Central memory CD4-positive, alpha-beta T cell (primary cell): ENCODE data around the gene CABP2.
"Not testable (repeated sequence)": the region's sequence is repeated elsewhere in the genome, so short reads cannot be mapped to it uniquely, and the experiment has no call there.

ENCODE experiments used
- DNase-seq: peaks from one replicate; pipeline ENCODE4 v3.0.0; 2022
- total RNA-seq, 3 experiments: gene quantifications; one replicate each; lab custom pipeline; 2026; lab: John Stamatoyannopoulos, UW

Gene CABP2
- total RNA-seq, result 0 reads per million in 3 experiments

- DNase-seq, result no peak
Observed at GRCh38 chr11:67522844-67523555, at the start of gene CABP2. TSS of gene CABP2 (minus strand) at chr11:67523446. CDS start at chr11:67523326, 120 bp downstream.

- no peak for DNase-seq
Observed at GRCh38 chr11:67572747-67573419, 49.6 kb upstream of the CABP2 start.

GRCh38 chr11:67572305-67572704 is 49.1 kb upstream of the CABP2 start:
- no peak for DNase-seq

GRCh38 chr11:67571443-67571842 is 48.2 kb upstream of the CABP2 start:
- no peak for DNase-seq

DNA sequence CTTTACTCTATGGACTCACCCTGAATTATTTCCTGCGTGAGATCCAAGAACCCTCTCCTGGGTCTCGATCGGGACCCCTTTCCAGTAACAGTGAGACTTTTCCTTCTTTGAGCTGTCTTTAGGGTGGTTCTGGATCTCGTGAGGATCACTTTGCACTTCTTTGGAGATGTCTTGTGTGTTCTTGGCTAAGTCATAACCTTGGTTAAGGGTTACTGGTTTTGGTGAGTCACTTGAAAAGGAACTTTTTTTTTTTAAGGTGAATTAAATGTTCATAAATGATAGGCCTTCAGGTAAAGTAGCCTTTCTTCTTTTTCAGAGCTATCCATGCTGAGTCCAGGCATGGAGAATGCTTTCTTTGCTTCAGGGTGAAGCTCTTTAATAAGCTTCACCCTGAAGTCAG is 41.0 kb upstream of the CABP2 start:
- no peak for DNase-seq

GRCh38 chr11:67563705-67564114 is 40.5 kb upstream of the CABP2 start:
- not testable (repeated sequence) for DNase-seq

DNA sequence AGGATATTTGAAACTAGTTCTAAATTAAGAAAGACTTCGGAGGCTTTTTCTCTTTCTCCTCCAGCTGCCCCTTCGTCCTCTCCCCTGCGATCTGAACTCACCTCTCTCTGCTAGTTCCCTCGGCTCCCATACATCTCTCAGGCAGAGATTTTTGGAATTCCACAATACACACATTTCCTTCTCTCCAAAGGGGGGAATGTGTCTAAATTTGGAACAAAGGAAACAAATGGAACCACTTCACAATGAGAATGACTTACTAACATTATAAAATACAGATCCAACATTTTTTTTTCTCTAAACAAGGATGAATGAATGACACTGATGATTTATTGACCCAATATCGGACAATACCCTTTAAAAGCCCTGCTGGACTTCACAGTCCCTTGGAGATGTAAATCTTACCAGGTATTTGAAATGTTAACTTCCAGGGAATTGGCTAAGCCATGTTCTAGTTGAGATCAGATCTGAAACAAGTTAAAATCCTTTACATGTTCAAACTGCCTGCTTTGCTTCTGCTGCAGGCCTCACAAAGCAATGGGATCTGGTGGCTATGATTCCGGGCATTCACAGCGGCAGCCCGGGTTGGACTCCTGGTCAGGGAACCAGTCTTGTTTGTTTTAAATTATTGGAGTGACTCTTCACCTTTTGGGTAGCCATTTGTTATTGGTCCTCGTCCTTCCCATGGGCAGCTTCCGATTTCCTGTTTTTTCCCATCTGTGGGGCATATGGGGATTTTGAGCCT is 39.9 kb upstream of the CABP2 start:
- DNase-seq, result no peak

DNA sequence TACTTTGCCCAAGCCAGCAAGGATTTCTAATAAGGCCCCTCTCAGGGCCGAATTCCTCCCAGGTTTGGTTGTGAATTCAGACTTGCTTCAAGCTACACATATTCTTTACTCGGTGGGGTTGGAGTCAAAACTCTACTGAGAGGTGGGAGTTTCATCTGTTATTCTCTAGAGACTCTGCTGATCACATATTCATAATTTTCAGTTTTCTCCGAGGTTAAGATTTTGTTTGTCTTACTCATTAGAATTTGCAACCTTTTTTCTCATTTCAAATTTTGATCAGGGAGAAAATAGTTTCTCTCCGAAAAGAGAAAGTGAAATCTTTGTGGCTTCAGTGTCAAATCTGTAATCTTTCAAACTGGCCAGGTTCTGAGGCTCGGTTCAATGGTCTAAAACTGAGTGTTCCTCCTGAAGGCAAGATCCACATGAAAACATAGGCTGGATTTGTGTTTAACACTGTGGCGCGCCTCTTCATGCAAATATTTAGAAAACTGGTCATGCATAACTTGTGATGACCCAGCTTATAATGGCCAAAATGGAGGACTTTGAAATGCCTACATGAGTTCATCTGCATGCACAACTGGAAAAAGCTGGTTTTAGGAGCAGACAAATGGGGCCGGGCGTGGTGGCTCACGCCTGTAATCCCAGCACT is 38.8 kb upstream of the CABP2 start:
- DNase-seq, result no peak

DNA sequence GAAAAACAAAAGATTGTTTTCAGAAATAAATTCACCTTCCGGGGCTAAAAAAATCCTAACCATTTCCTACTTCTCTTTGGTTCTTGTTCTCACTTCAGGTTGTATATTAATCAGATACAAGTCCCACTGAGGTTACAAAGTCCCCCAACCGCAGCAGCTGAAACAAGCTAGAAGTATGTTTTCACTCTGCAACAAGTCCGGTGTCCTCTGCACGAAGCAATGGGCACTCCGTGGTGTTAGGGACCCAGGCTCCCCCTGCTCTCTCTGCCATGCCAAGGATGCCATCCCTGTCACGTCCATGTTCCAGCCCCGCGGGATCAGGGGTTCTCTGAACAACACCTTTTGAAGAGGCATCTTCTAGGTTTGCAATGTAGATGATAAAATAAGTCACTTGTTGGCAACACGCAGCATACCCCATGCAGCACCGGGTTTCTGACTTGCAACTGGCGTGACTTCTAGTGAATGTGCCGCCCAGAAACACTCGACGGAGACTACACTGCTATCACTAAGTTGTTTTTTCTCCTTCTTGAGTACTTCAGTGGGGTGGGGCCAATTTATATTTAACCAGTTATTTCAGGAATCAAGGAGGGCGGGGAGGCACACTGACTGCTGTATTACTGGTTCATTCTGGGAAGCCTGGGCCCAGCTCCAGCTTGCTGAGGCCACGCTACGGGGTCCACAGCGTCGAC is 35.0 kb upstream of the CABP2 start:
- no peak for DNase-seq

DNA sequence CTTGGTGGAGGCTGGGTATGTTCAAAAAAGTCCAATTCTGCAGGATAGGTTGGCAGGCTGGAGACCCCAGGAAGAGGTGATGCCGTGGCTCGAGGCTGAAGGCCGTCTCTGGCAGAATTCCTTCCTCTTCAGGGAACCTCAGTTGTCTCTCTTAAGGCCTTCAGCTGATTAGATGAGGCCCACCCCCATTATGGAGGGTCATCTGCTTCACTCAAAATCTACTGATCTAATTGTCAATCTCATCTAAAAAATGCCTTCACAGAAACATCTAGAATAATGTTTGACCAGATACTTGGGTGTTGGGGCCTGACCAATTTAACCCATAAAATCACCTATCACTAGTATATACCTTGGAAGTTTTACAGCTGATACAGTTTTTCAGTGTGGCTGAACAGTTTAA is 33.0 kb upstream of the CABP2 start:
- no peak for DNase-seq

GRCh38 chr11:67551697-67552096 is 28.5 kb upstream of the CABP2 start:
- DNase-seq, result not testable (repeated sequence)

DNA sequence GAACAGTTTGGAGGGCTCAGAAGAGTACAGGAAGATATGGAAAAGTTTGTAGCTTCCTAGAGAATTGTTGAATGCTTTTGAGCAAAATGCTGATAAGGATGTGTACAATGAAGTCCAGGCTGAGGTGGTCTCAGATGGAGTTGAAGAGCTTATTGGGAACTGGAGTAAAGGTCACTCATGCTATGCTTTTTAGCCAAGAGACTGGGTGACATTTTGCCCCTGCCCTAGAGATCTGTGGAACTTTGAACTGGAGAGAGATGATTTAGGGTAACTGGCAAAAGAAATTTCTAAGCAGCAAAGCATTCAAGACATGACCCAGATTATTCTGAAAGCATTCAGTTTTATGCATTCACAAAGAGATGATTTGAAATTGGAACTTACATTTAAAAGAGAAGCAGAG is 27.9 kb upstream of the CABP2 start:
- DNase-seq, result no peak

DNA sequence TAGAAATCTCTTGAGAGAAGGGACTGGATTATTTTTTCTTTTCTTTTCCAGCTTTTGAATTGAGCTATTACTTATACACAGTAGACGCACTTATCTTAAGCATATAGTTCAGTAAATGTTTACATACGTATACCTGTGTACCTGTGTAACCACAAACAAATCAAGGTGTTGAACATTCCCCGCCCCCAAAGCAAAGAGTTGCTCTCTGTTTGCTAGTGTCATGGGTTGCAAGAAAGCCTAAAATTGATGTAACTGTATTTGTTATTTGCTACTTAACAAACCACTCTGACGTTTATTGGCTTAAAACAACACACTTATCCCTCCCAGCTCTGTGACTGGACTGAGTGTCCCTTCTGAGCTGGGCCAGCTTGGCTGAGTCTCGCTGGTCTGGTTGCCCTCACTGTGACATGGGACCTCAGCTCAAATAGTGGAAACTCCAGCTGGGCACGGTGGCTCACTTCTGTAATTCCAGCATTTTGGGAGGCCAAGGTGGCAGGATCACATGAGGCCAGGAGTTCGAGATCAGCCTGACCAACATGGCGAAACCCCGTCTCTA is 25.4 kb upstream of the CABP2 start:
- no peak for DNase-seq

DNA sequence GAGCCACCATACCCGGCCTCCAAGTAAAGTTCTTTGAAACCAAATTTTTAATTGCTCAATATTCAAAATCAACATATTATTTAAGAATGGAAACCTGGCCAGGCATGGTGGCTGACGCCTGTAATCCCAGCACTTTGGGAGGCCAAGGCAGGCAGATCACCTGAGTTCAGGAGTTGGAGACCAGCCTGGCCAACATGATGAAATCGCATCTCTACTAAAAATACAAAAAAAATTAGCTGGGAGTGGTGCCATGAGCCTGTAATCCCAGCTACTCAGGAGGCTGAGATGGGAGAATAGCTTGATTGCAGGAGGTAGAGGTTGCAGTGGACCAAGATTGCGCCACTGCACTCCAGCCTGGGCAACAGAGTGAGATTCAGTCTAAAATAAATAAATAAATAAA is 24.9 kb upstream of the CABP2 start:
- not testable (repeated sequence) for DNase-seq

DNA sequence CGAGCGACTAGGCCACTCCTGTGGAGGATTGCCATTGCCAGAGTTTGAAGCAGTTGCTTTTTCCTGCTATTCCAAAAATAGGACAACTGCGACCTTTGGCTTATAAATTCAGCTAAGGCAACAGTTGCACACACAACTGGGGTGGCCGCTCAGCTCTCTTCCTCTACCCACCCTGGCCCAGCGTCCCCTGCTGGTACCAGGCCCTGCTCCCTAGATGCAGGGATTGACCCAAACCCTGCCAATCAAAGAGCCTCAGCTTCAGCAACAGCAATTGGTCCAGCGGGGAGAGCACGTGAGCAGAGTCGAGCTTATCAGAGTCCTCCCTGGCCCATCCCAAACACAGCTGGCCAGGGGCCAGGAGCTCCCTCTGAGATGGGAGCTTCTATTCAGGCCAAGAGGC is 22.0 kb upstream of the CABP2 start:
- DNase-seq, result no peak

DNA sequence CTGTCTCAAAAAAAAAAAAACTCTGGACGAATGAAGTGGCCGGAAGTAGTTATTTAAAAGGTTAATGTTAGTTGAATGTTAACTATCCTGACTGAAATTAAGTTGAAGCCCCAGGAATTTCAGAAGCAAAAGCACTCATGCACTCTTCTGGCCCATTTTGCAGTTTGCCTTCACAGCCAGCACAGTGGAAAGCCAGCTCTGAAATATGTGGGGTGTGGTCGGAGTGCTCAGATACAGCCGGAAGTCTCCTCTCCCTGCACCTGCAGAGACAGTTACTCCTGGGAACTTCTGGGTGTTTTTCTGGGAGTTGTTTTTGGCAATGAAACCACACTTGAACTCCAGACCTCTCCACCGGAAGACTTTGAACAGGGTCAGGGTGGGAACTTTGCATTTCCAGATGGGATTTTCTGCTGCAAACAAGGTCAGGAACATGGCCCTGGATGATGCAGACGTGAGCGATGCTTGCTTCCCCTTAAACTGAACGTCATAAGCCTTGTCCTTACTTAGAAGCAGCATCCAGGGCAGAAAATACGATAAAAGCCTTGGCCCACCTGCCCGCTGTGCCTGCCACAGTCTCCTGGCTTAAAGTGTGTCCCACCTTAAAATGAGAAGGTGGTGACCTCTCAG is 21.5 kb upstream of the CABP2 start:
- no peak for DNase-seq

DNA sequence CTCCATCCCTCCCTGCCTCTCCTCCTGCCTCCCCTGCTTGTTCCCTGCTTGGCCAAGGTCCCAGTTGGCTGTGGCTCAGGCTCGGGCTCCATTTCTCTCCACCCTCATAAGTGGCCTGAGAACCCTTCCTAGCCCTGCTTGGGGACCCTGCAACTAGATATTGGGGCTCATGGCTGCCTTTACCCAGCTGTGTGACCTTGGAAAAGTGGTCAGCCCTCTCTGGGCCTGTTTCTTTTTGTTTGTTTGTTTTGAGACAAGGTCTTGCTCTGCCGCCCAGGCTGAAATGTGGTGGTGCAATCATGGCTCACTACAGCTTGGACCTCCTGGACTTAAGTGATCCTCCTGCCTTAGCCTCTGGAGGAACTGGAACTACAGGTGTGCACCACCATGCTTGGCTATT is 20.3 kb upstream of the CABP2 start:
- DNase-seq, result no peak

- DNase-seq, result no peak
Observed at GRCh38 chr11:67542971-67543370, 19.7 kb upstream of the CABP2 start.

- no peak for DNase-seq
Observed at GRCh38 chr11:67542169-67542568, 18.9 kb upstream of the CABP2 start.

DNA sequence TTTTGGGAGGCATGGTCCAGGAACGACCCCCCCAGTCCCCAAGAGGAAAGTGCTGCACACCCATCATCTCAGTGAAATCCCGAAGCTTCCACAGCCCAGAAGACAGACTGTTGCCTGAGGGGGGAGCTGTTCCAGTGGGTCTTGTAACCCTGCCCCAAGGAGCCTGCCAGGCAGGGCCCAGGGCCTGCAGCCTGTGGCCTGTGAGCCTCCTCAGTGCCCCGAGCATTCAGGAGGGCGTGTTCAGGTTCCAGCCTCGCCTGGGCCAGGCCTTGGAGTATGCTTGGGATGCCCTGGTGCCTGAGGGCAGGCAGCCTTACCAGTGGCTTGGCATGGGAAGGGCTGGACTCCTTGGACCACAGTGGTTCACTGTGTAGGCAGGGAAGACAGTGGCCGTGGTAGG is 18.0 kb upstream of the CABP2 start:
- no peak for DNase-seq

DNA sequence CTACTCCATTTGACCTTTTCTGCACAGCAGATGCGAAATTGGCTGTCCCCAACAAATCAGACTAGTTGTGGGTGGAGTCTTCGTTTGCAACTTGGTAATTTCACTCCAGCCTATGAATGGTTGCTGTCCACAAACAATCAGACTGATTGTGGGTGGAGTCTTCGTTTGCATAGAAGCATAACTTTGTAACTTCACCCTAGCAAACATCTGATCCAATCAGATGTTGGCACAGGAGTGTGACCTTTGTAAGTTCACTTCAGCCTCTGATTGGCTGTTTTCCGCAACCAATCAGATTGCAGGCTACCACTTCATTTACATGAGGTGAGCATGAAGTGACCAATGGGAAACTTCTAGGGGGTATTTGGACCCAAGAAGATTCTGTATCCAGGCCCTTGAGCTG is 16.3 kb upstream of the CABP2 start:
- no peak for DNase-seq
